ENCODE data around the gene BABAM2. TPM values are rescaled to one million over a fixed set of nuclear protein-coding genes. Genes with fewer than 3 reads are reported as not detected.

BABAM2 gene
- total RNA-seq, 1 experiment from 2014 or later, result 16.3 TPM

DNA sequence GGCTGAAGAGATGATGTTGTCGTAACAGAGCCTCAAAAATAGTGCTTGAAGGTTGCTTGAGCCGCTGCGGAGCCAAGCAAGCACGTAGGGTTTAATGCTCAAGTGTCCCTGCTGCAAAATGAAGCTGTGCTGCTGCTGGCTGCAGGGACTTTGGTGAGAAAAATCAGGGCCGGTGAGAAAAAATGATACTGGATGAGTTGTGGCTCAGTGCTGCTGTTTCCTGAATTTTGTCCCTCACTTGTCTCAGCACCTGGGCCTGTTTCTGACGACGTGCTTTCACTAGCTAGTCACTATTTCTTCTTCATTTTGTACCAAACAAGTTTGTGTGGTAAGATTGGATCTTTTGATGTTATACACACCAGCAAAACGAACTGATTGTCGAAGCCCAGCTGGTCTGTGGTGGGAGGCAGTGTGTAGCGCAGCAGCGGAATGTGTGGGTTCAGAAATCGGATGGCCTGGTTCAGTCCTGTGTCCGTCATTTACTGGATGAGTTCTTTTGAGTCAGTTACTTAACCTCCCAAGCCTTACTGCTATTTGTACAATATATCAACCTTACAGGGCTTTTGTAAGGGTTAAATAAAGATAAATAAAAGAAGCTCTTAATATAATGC lies 329.3 kb downstream of the BABAM2 start:
- Histone ChIP-seq H3K27me3 (ENCODE audit: low read length) (no peaks in the 10 kb centered on the region), H3K4me2 (ENCODE audit: low read length) (no peak overlapping the region), H3K79me2 (ENCODE audit: low read length) (no peaks in the 10 kb centered on the region), H3K4me3 (ENCODE audit: low read length) (no peak overlapping the region), H3K9ac (ENCODE audit: low read length) (no peak overlapping the region), H3K4me1 (ENCODE audit: insufficient read depth, low read length) (peaks cover 14% of the 10 kb centered on the region), H3K27ac (ENCODE audit: low read length) (no peak overlapping the region), H3K9me3 (ENCODE audit: low read length) (no peaks in the 10 kb centered on the region), H4K20me1 (ENCODE audit: low read length) (no peaks in the 10 kb centered on the region), H3K9me2 (replicated peaks; ENCODE audit: low read length) (no peaks in the 10 kb centered on the region), H2AFZ (ENCODE audit: low read length) (no peak overlapping the region), H3K36me3 (ENCODE audit: low read depth, low read length) (no peaks in the 10 kb centered on the region), H3F3A (ENCODE audit: low read length, unreplicated experiment) (no peaks in the 10 kb centered on the region)
- POLR2A ChIA-PET (ENCODE audit: unreplicated experiment), result no interaction called here
- no TSS peak for BruUV-seq (replicated peaks)
- ATAC-seq (no peak), DNase-seq (no peak)
- CTCF ChIA-PET, result no interaction called here
- TF ChIP-seq, protein P1, sequence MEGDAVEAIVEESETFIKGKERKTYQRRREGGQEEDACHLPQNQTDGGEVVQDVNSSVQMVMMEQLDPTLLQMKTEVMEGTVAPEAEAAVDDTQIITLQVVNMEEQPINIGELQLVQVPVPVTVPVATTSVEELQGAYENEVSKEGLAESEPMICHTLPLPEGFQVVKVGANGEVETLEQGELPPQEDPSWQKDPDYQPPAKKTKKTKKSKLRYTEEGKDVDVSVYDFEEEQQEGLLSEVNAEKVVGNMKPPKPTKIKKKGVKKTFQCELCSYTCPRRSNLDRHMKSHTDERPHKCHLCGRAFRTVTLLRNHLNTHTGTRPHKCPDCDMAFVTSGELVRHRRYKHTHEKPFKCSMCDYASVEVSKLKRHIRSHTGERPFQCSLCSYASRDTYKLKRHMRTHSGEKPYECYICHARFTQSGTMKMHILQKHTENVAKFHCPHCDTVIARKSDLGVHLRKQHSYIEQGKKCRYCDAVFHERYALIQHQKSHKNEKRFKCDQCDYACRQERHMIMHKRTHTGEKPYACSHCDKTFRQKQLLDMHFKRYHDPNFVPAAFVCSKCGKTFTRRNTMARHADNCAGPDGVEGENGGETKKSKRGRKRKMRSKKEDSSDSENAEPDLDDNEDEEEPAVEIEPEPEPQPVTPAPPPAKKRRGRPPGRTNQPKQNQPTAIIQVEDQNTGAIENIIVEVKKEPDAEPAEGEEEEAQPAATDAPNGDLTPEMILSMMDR (conservative IDR thresholded peaks at IDR 0.05; ENCODE audit: low read depth, low read length), result no peak
- no peak for TF ChIP-seq EZH2phosphoT487 (IDR thresholded peaks at IDR 0.05; ENCODE audit: borderline replicate concordance, low read length)
- intact Hi-C loops (cut with micrococcal nuclease), result no loop called here

DNA sequence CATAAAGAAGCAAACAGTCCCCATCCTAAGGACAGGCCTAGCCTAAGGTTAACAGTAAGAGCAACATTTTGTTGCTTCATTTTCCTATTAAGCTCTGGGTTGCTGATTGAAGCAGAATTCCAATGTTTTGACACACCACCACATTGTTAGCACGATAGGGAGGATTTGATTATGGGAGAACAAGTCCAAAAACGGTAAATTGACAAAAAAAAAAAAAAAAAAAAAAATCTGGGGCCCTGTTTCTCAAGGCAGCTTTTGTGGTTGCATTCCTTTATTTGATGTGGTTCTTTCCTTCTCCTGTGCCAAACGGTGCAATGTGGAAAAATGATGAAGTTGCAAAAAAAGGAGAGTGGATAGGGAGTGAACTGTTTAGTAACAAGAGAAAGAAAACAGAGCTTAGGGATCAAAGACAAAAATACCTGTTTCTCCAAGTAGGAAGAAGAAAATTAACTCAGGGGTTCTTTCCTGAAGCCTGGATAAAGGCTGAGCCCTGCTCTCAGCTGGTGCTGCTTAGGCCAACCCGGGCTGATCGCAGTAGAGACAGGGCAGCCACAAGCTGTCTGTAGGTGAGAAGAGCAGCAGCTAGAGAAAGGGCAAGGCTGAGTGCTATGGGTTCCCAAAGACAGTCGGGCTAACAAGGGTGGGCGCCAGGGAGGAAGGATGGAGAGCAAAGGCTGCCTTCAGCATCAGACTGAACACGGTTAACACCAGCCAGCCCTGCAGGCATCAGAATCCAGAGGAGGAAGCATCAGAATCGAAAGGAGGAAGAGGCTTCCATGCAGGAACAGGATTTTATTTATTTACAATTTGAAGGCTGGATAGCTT lies 334.3 kb downstream of the BABAM2 start:
- Histone ChIP-seq H3K4me2 (ENCODE audit: low read length) (no peak overlapping the region), H3K36me3 (ENCODE audit: low read depth, low read length) (no peaks in the 10 kb centered on the region), H4K20me1 (ENCODE audit: low read length) (no peaks in the 10 kb centered on the region), H3K9me3 (ENCODE audit: low read length) (no peaks in the 10 kb centered on the region), H3F3A (ENCODE audit: low read length, unreplicated experiment) (no peaks in the 10 kb centered on the region), H3K4me3 (ENCODE audit: low read length) (no peak overlapping the region), H3K27me3 (ENCODE audit: low read length) (no peaks in the 10 kb centered on the region), H3K27ac (ENCODE audit: low read length) (no peak overlapping the region), H3K9ac (ENCODE audit: low read length) (no peak overlapping the region), H3K79me2 (ENCODE audit: low read length) (no peaks in the 10 kb centered on the region), H2AFZ (ENCODE audit: low read length) (no peak overlapping the region), H3K9me2 (replicated peaks; ENCODE audit: low read length) (no peaks in the 10 kb centered on the region), H3K4me1 (ENCODE audit: insufficient read depth, low read length) (no peaks in the 10 kb centered on the region)
- CTCF ChIA-PET, result no interaction called here
- BruUV-seq (replicated peaks), result no TSS peak
- intact Hi-C loops (cut with micrococcal nuclease), result no loop called here
- ATAC-seq, result peak; percentile 22
- TF ChIP-seq EZH2phosphoT487 (IDR thresholded peaks at IDR 0.05; ENCODE audit: borderline replicate concordance, low read length), result no peak
- TF ChIP-seq, protein P1 (conservative IDR thresholded peaks at IDR 0.05; ENCODE audit: low read depth, low read length), result no peak
- TF ChIP-seq EZH2 (IDR thresholded peaks at IDR 0.05; ENCODE audit: low read length, unreplicated experiment), result no peak
- POLR2A ChIA-PET (ENCODE audit: unreplicated experiment), result interaction anchor here (0.6 kb wide), 1 partner anchor 488 kb away, joined by 5 read pairs; no protein-coding TSS in a partner anchor
- DNase-seq, result peak; percentile 15

Data from PC-3 (cell line).